Urinary bladder (tissue), 4 donors: ENCODE results near the gene ETV3L. TPM values are rescaled to one million over a fixed set of nuclear protein-coding genes. Genes with fewer than 3 reads are reported as not detected.

ENCODE experiments used
- DNase-seq: peaks from one replicate; pipeline ENCODE4 v3.0.0-alpha.2; 2015; ENCODE audit errors: extremely low spot score
- H3K27ac ChIP-seq: one replicate; pipeline ENCODE4 v1.5.1; 2013; ENCODE audit warnings: low read depth, mild to moderate bottlenecking, moderate library complexity
- H3K36me3 ChIP-seq: one replicate; pipeline ENCODE4 v1.6.1; 2013; ENCODE audit warnings: mild to moderate bottlenecking, moderate library complexity; ENCODE audit not compliant: insufficient read depth
- H3K4me1 ChIP-seq: one replicate; pipeline ENCODE4 v1.6.1; 2013; ENCODE audit warnings: mild to moderate bottlenecking, moderate library complexity; ENCODE audit not compliant: insufficient read depth
- H3K4me3 ChIP-seq: one replicate; pipeline ENCODE4 v1.5.1; 2013; ENCODE audit warnings: low read depth, low read length
- whole genome bisulfite sequencing: extraction: QIAGEN DNeasy Blood & Tissue Kit; methylation state at CpG from one replicate; pipeline ENCODE4 v1.1.7; 2013; 5-methylcytosine and 5-hydroxymethylcytosine counted together
- polyA plus RNA-seq: library from polyadenylated mRNA; stranded (reverse); fragments of 200-250 nt; gene quantifications from one replicate; pipeline ENCODE4 v1.2.3, GENCODE V29; 2013
- total RNA-seq: library from RNA; depleted of rRNA; stranded (reverse); fragments of >200 nt; gene quantifications from one replicate; pipeline ENCODE4 v1.2.3, GENCODE V29; 2014
- donor health status: healthy with polysubstance abuse.
- donor health status: healthy.

Gene ETV3L
- total and polyA plus RNA-seq, 2 donors = not detected

GRCh38 chr1:157116737-157117103 lies 17.1 kb upstream of the ETV3L start:
- H3K4me1 ChIP-seq = no peaks in the 10 kb centered on the region
- no peak overlapping the region for H3K27ac ChIP-seq
- no peak for DNase-seq
- H3K36me3 ChIP-seq = no peaks in the 10 kb centered on the region
- no peak overlapping the region for H3K4me3 ChIP-seq

DNA sequence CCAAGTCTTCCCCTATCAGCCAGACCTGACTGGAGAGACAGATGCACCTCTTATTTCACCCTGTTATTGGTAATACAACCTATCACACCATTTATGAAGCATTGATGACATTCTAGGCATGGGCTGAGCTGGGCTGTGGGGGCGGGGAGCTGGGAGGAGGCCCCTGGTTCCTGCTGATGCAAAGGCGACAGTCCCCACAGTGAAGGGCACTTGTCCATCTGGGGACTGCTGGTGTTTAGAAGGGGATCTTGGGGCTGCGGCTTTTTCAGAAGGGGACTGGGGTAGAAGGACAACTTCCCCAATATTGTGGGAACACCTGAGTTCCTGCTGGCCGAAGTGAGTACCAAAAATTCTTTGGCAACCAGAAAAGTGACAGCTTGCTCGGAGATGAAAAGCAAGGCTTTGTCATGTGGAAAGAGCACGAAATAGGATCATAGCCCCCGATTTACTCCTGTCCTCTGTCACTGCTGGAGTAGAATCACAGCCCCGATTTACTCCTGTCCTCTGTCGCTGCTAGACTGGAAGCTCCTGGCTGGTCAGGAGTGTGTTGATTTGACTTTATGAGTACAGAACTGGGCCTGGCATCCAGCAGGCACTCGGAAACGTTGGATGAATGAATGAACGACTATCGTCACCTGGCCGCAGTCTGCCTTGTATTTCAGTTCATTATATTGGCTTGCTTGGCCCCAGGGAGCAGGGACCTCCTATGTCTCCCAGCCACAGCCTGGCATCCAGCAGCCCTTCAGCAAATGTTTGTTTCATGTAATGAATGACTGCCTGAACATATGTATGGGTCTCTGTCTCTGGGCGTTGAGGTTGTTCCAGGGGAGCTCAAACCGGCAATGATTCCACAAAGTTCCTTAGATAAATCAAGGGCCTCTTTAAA lies 16.5 kb upstream of the ETV3L start:
- DNase-seq = no peak
- whole genome bisulfite sequencing = 66% methylated on average over 16 of the region's 16 CpGs
- Histone ChIP-seq H3K4me3 (no peak overlapping the region), H3K4me1 (no peaks in the 10 kb centered on the region), H3K27ac (no peak overlapping the region), H3K36me3 (no peaks in the 10 kb centered on the region)

DNA sequence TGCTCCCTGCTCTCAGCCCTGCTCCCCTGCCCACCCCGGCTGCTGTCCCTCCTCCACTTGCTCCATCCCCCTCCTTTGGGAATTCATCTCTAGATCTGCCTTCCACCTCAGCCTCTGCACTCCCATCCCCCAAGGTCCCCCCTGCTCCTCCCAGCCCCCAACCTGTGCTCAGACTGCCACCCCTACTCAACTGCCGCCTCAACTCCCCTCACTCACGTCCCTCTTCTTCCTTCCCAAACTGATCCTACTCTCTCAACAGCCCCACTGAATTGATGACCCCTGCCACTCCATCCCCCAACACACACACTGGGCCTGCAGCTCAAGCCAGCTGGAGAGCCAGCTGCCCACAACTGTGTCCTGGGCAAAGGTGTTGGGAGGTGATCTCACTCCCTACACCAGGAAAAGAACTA lies 15.8 kb upstream of the ETV3L start:
- no peak for DNase-seq
- Histone ChIP-seq H3K4me3 (no peak overlapping the region), H3K27ac (no peak overlapping the region), H3K4me1 (no peaks in the 10 kb centered on the region), H3K36me3 (no peaks in the 10 kb centered on the region)
- 46% methylated on average over 3 of the region's 3 CpGs for WGBS

DNA sequence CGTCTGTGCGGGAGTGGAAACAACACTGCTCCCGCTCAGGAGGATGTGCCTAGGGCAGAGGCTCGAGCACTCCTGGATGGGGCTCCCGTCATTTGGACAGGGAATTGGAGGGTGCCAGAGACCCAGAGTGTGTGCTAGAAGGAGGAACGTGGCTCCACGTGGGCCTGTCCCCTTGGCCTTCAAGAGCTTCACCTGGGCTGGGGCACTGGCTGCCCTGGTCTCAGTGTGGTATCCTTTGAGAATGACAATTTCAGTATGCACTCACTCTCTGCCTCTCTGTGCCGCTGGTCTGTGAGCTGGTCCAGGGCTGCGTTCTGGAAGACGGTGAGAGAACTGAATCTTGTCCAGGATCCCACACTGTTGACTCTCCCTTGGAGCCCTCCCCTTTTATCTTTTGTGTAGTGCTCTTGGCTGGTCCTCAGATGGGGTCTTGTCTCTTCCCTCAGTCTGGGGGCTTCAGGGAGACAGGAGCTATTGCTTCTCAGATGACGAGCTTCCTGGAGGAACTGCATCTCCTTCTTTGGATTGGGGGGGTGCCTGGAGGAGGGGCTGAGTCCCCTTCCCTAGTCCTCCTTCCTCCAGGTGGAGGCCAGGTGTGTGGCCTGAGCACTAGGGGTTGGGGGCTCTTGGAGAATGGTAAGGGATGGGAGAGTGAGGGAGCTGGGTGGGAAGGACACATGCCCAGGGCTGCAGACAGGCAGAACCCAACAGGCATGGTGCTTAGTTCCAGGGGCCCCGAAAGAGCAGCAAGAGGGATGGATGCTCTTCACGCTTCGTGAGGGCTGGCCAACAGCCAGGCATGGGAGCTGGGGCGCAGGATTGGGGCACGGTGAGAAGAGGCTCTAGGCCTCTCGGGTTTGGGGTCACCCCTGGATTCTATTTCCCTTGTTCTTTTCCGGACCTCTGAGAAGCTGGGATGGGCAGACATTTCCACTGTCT lies 14.8 kb upstream of the ETV3L start:
- no peak overlapping the region for H3K27ac ChIP-seq
- H3K36me3 ChIP-seq = no peaks in the 10 kb centered on the region
- DNase-seq = no peak
- no peaks in the 10 kb centered on the region for H3K4me1 ChIP-seq
- H3K4me3 ChIP-seq = no peak overlapping the region
- WGBS = 65% methylated on average over 18 of the region's 18 CpGs

GRCh38 chr1:157113631-157114030 lies 14.0 kb upstream of the ETV3L start:
- 61% methylated on average over 3 of the region's 3 CpGs for WGBS
- H3K4me1 ChIP-seq = no peaks in the 10 kb centered on the region
- DNase-seq = no peak
- no peak overlapping the region for H3K27ac ChIP-seq
- H3K4me3 ChIP-seq = no peak overlapping the region
- H3K36me3 ChIP-seq = no peaks in the 10 kb centered on the region

GRCh38 chr1:157113106-157113505 lies 13.5 kb upstream of the ETV3L start:
- Histone ChIP-seq H3K4me3 (no peak overlapping the region), H3K27ac (no peak overlapping the region), H3K4me1 (no peaks in the 10 kb centered on the region), H3K36me3 (no peaks in the 10 kb centered on the region)
- no peak for DNase-seq
- 65% methylated on average over 7 of the region's 7 CpGs for WGBS

DNA sequence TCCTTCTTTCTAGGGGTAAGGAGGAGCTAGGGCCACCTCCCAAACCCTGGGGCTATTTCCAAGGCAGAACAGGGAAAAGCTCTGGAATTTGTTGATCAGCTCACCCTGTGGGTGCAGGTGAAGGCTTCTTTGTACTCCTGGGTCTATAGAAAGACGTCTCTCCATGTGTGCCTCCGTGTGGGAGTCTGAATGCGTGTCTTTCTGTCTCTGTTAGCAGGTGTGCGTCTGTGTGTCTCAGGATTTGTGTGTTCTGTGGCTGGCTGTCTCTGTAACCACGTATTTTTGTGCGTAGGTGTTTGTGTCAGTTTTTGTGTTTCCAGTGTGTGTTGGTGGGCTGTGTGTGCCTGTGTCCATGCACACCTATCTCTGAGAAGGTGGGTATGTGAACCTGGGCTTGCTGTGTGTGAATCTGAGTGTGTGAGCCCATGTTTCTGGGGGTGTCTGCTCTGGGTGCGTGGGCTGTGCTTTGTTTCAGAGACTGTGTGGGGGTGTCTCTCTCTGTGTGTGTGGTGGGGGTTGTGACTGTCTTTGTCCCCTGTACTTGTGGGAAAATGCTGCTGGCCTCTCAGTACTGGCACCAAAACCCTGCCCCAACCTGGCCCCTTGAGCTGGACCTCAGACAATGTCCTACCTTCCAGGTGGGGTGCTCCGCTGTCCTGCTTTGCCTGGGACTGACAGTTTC lies 12.7 kb upstream of the ETV3L start:
- H3K4me1 ChIP-seq = no peaks in the 10 kb centered on the region
- DNase-seq = no peak
- H3K27ac ChIP-seq = no peak overlapping the region
- no peaks in the 10 kb centered on the region for H3K36me3 ChIP-seq
- 71% methylated on average over 8 of the region's 8 CpGs for WGBS
- no peak overlapping the region for H3K4me3 ChIP-seq

- WGBS = 48% methylated on average over 19 of the region's 19 CpGs
- no peaks in the 10 kb centered on the region for H3K36me3 ChIP-seq
- DNase-seq = no peak
- no peaks in the 10 kb centered on the region for H3K4me1 ChIP-seq
- H3K4me3 ChIP-seq = no peak overlapping the region
- no peak overlapping the region for H3K27ac ChIP-seq
Measured at GRCh38 chr1:157111396-157112165, 12.0 kb upstream of the ETV3L start.

GRCh38 chr1:157110686-157111085 lies 11.1 kb upstream of the ETV3L start:
- H3K36me3 ChIP-seq = no peaks in the 10 kb centered on the region
- WGBS = 81% methylated on average over 3 of the region's 3 CpGs
- no peak overlapping the region for H3K4me3 ChIP-seq
- no peaks in the 10 kb centered on the region for H3K4me1 ChIP-seq
- no peak overlapping the region for H3K27ac ChIP-seq
- no peak for DNase-seq

- WGBS = 69% methylated on average over 6 of the region's 6 CpGs
- DNase-seq = no peak
- no peak overlapping the region for H3K27ac ChIP-seq
- H3K4me3 ChIP-seq = no peak overlapping the region
- H3K4me1 ChIP-seq = no peaks in the 10 kb centered on the region
- no peaks in the 10 kb centered on the region for H3K36me3 ChIP-seq
Measured at GRCh38 chr1:157110003-157110402, 10.4 kb upstream of the ETV3L start.

DNA sequence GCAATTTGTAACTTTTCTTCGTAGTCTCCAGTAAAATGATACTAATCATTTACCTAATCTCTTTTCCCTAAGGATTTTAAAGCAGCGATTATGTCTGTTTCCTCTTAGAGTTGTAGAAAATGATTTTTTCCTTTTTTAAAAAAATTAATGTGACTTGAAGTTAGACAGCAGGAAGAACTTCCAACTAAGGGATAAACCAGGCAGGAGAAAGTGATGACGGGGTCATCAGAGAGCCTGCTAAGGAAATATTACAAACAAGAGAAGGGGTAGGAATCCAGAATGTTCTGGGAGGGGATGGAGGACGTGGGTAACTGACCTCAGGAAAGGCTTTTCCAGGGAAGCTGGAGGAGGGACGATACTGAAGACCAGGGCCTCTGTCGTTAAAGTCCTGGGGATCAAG lies 8.8 kb upstream of the ETV3L start:
- 56% methylated on average over 6 of the region's 6 CpGs for WGBS
- H3K27ac ChIP-seq = no peak overlapping the region
- no peaks in the 10 kb centered on the region for H3K36me3 ChIP-seq
- no peak for DNase-seq
- H3K4me1 ChIP-seq = no peaks in the 10 kb centered on the region
- no peak overlapping the region for H3K4me3 ChIP-seq

DNA sequence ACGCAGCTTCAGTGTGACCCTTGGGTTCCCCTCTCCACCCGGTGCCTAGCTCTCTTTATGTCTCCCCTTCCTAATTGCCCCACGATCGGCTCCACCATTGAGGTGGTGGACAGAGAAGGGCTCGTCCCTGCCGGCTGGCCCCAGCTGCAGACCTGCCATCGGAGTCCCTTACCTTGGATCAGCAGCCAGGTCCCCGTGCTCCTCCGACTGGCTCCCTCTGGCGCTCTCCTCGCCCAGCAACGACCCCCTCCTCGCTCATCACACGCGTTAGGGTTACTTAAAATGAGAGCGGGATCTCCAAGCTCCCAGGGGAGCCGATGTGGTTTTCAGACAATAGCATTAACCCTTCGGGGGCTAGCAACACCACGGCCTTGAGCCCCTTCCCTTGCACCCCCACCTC lies 8.1 kb upstream of the ETV3L start:
- Histone ChIP-seq H3K27ac (no peak overlapping the region), H3K4me1 (no peaks in the 10 kb centered on the region), H3K4me3 (no peak overlapping the region), H3K36me3 (no peaks in the 10 kb centered on the region)
- no peak for DNase-seq
- 29% methylated on average over 19 of the region's 19 CpGs for WGBS

- H3K4me1 ChIP-seq = no peaks in the 10 kb centered on the region
- 71% methylated on average over 6 of the region's 6 CpGs for WGBS
- no peak overlapping the region for H3K27ac ChIP-seq
- no peak overlapping the region for H3K4me3 ChIP-seq
- no peaks in the 10 kb centered on the region for H3K36me3 ChIP-seq
- DNase-seq = no peak
Measured at GRCh38 chr1:157106813-157107189, 7.2 kb upstream of the ETV3L start.
